Fibroblast of skin of right biceps (primary cell): ENCODE results near the gene CYBA.

ENCODE experiments used
- DNase-seq: peaks from one replicate; pipeline ENCODE4 v3.0.0-alpha.2; 2013

The CYBA gene

DNA sequence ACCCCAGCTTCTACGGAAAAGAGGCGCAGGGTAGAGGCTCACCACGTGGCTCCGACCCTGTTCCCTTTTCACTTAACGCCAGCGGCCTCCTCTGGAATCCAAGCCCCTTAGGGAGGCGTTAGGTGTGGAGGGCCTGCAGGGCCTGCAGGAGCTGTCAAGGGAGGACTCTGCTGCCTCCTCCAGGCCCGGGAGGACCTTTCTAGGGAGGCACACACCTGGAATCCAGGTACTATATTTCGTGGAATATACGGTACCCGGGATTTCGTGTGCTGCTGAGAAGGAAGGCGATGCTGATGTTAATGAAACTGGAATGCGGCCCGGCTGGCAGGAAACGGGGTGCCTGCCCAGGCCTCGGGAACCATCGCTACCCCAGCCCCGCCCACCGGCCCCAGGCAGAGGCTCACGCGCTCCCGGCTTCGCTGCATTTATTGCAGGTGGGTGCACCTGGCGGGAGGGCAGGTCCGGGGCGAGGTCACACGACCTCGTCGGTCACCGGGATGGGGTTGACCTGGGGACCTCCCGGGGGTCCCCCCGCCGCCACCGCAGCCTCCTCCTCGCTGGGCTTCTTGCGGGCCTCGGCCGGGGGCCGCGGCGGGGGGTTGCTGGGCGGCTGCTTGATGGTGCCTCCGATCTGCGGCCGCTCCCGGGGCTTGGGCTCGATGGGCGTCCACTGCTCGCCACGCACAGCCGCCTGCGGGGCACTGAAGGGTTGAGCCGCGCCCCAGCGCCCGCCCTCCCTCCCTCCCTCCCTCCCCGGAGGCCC lies 7.8 kb downstream of the CYBA start:
- no peak for DNase-seq

DNA sequence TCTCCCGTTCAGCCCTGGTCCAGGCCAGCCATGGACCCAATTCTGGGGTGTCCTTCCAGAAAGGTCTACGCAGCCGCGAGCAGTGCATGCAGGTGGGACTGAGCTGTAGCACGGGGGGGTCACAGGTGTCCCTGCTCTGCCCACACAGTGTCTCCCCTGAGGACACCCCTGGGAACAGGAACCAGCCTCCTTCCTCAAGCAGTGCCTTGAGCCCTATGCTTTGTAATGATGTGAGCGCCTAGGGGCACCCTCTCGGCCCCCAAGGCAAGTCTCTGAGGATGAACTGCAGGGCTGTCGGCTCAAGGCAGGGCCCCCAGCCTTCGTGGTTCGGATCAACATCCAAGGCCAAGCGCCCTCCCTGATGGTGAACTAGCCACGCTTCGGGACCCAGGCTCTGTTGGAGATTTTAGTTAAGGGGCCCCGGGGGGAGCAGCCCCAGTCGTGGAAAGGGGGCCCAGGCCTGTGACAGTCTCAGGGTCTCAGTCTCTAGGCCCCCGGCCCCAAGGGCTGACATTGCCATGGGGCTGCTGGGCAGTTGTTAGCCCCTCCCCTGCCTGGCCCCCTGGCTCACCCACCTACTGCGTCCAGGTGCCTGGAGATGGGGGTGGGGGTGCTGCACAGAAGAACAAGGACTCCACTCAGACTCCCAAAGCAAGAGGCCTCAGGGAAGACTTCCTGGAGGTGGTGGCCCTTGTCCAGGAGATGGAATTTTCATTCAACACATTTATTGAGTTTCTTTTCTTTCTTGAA lies 10.2 kb downstream of the CYBA start:
- no peak for DNase-seq

DNA sequence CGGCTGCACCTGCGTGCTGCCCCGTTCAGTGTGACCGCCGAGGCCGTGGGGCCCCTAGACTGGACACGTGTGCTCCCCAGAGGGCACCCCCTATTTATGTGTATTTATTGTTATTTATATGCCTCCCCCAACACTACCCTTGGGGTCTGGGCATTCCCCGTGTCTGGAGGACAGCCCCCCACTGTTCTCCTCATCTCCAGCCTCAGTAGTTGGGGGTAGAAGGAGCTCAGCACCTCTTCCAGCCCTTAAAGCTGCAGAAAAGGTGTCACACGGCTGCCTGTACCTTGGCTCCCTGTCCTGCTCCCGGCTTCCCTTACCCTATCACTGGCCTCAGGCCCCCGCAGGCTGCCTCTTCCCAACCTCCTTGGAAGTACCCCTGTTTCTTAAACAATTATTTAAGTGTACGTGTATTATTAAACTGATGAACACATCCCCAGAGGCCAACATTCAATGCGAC lies 10.8 kb downstream of the CYBA start:
- DNase-seq, result no peak

DNA sequence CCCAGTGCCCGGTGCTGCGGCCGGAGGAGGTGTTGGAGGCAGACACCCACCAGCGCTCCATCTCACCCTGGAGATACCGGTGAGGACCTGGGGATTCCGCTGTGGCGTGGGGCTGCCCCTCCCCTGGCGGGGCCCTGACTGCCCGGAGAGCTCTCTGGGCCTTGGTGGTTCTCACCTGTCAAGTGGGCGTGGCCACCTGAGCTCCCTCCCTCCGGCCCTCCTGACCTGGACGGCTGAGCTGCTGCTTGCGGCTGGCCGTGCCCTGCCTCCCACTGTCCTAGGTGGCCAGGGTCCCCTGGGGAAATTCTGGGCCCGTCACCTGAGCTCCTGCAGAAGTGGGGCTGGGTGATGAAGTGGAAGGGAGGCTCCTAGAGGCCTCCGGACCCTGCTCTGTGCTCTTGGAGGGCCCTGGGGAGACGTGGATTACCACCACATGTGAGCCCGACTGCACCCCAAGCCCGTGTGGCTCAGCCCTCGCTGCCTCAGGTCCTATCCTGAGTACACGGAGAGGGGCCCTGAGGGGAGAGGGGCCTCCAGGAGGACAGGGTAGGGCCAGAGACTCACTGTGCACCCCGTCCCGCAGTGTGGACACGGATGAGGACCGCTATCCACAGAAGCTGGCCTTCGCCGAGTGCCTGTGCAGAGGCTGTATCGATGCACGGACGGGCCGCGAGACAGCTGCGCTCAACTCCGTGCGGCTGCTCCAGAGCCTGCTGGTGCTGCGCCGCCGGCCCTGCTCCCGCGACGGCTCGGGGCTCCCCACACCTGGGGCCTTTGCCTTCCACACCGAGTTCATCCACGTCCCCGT lies 11.4 kb downstream of the CYBA start:
- DNase-seq, result no peak

DNA sequence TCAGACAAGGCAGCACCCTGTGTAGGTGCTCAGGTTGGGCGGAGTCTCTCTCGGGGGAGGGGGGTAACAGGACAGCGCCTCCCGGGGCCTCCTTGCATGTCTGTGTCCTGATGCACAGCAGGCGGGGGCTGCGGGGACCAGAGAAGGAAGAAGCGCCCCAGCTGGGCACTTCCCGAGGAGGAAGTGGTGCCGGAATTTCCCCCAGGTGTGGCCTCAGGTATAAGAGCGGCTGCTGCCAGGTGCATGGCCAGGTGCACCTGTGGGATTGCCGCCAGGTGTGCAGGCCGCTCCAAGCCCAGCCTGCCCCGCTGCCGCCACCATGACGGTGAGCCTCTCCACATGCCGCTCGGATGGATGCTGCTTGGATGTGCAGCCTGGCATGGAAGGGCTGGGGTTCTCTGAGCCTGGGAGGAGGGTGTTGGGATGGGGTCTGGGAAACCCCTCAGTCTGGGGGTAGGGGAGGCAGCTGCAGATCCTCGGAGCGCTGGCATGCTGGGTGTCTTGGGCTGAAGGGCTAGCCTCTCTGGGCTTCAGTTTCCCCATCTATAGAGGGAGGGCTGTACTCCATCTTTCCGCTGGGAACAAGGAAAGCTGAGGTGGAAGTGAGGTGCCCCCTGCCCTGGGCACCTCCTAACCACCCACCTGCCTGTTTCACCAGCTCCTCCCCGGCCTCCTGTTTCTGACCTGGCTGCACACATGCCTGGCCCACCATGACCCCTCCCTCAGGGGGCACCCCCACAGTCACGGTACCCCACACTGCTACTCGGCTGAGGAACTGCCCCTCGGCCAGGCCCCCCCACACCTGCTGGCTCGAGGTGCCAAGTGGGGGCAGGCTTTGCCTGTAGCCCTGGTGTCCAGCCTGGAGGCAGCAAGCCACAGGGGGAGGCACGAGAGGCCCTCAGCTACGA lies 12.3 kb downstream of the CYBA start, which contains the start of gene IL17C:
TSS of gene IL17C (plus strand) at position 250 of the 908 bp plus-strand sequence. CDS start at position 320, 70 bp downstream.
- DNase-seq, result no peak

DNA sequence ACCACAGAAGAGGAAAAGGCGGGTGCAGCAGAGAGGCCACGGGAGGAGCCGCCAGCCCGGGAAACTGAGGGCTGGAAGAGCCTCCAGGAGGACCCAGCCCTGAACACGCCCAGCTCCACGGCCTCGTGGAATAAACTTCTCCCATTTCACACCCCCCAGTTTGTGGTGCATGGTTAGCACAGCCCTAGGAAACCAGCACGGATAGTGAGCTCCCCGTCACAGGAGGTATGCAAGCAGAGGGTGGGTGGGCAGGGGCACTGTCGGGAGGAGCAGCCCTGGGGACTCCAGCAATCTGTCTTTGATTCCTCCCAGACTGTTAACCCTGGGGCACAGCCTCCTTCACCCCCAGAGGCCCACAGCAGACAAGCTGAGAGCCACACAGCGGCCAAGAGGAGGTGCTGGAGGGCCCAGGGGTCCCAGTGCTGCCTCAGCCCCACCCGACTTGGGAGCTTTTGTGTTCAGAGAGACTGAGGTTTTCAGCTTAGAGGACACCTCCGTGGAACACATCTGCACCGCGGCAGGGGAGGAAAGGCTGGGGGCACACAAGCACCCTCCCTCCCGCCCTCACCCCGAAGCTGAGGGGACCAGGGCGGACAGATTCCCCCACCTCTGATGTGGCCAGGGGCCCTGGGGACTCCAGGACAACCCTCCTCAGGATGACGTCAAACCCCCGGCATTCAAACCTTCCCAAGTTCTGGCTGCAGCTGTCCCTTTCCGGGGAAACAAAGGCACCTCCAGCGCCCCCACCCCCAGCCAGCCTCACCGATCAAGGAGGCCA lies 14.2 kb downstream of the CYBA start:
- no peak for DNase-seq

DNA sequence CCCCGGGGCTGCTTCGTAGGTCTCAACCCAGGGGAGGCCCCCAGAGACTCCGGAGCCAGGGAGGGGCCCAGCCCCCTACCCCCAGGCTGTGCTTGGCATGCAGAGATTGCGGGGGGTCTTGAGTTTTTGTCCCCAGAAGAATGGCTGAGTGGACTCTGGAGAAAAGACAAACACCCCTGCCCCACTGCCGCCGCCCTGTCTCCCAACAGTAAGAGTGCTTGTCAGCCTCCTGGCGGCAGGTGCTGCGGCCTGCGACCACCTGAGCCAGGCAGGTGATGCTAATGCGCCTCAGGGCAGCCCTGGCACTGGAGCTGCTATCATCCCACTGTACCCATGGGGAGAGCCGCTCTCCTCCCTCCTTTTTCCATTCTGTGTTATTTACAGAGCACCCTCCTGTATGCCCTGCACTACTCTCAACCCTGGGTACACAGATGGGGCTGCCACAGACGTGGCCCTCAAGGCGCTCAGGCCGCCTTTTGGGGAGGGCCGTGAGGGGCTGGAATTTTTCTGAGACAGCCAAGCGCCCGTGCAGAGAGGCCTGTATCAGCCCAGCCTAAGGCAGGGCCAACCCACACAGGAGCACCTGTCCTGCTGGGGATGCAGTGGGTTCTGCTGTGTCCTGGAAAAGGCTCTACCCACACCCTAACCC lies 15.1 kb downstream of the CYBA start:
- no peak for DNase-seq

DNA sequence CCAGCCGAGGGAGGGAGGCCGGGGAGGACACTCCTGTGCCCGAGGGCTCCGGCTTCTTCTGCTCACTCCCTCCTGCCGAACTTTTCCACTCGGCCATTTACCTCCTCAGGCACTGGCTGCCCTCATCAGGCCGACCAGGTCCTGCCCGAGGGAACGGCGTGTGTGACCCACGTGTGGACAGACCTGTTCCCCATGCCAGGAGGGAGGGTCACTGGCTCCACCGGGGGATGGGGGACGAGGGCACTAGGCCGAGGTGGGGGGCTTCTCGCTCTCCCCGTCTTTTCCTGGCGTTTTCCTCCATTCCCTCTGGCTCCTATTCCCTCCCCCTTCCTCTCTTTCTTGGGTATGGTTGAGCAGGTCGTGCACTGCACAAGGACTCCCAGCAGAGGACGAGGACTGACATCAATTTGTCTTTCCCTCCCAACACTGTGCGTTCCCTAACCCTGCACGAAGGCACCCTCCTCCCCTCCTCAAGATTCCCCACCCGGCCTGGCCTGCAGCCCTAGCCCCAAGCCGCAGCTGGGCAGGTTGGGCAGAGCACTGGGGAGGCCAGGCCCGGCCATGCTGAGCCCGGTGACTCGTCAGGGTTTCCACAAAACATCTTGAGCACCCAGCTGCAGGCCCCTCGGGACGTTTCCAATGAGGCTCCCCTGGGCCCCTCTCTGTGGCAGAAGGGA lies 15.7 kb downstream of the CYBA start:
- no peak for DNase-seq

DNA sequence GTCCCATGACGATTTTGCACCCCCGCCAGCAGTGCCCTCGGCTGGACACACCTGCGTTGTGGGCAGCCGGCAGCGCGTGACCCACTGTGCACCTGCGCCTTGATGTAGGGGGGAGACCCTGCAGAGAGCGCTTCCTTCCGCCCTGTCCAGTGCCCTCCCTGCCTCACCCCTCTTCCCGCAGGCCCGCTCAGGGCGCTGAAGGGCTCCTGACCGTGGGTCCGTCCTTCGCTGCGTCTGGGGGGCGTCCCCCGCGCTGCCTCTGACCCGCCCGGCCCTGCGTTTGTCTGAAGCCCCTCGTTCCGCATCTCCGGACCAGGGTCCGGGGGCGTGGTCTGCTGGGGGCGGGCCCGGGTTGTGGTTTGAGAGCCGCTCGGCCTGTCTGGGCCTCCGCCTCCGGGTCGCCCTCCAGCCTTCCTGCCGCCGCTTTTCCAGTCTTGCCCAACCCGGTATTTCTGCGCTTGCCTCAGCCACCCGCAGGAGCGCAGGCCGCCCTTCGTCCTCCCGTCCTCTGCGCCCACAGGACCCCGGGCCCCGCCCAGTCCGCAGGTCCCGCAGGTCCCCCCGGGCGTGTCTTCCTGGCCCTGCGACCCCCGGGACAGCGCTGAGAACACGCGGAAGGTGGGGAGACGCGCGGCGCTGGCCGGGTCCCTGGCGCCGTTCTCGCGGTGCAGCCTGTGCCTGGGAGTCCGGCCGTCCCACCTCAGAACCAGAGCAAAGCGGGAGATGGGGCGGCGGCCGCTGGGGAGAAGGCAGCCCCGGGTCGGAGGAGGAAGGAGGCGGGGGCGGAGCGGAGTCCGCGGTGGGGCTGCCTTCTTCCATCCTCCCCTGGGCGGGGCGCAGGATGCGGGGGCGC lies 16.5 kb downstream of the CYBA start:
- peak; percentile 23 for DNase-seq

DNA sequence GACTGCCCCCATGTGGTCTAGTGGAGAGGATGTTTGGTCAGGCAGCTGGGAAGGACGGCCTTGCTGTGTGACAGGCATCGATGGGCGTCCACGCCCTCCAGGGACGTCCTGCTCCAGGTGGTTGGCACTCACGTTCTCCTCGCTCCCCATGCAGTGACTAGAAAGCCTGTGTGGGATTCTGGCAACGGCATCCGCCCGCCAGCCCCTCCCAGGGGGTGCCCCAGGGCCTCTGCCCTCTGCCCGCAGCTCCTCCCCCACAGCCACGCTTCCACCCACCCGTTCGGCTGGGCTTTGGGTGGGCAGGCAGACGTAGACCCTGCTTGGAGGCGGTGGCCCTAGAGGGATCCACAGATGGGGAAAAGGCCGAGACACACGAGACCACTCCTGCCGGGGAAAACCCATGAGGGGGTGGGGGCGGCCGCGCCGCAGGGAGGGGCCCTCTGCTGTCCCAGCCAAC lies 17.1 kb downstream of the CYBA start:
- peak; percentile 22 for DNase-seq

DNA sequence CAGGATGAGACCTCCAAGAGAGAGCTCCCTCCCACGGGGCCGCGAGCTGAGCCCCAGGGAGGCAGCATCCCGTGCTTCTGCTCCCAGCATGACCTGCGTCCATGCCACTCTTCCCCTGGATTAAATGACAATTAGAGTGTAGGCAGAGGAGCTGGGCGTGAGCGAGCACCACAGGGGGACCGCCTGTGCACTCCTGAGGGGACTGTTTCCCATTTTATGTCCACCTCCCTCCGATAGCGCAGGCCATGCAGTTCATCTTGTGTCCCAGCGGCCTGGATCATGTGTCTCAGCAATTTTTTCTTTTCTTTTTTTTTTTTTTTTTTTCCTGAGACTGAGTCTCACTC lies 18.3 kb downstream of the CYBA start:
- no peak for DNase-seq

DNA sequence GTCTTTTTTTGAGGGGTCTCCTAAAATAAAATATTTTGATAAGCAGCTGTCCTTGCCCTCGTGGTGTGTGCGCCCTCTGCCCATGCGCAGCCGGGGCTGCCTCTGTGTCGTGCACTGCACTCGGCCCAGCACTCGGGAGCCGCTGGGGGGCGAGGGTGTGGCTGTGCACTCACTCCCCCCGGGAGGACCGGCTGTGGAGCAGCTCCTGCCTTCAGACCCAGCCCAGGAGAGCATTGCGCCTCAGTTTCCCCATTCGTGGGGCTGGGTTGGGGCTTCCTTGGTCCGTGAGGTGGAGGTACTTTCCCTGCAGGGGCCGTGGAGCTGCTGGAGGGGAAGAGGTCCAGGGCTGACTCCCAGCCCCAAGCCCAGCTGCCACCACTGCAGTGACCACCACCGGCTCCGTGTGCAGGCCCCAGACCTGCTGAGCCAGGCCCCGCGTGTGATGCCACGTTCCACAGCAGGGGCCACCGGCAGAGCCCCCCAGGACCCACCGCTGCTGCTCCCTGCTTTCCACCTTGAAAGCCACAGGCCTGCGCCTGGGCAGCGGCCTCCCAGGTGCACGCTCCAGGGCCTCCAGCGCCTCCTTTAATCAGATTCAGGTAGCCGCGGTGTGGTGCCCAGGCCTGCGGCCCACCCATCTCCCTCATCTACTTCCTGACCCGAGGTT lies 18.8 kb downstream of the CYBA start:
- no peak for DNase-seq

DNA sequence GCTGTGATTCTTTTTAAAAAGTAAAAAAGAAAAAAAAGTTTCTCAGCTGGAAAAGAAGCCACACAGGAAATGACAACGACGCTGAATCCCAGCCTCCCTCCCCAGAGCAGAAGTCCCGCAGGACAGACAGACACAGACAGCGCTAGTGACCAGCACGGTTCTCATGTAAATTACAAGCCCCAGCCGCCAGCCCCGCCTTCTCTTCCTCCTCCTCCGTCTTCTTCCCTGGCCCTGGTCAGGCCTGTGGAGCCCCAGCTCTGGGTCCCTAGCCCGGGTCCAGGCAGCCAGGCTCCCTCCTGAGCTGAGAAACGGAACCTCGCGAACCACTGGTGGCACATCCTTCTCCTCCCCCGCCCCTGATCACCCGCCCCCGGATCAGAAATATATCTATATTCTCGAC lies 19.5 kb downstream of the CYBA start:
- DNase-seq, result no peak

DNA sequence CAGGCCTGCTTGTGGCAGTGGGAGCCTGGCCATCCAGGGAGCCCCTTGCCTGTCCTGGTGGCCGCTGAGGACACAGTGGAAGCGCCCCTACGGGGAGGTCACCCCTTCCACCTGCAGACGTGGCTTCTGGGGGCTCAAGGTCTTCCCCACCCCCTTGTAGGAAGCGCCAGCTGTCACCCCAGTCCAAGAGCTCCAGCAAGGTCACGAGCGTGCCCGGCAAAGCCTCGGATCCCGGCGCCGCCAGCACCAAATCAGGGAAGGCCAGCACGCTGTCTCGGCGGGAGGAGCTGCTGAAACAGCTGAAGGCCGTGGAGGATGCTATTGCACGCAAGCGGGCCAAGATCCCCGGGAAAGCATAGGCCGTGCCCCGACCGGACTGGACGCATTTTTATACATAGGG lies 19.9 kb downstream of the CYBA start:
- DNase-seq, result no peak

DNA sequence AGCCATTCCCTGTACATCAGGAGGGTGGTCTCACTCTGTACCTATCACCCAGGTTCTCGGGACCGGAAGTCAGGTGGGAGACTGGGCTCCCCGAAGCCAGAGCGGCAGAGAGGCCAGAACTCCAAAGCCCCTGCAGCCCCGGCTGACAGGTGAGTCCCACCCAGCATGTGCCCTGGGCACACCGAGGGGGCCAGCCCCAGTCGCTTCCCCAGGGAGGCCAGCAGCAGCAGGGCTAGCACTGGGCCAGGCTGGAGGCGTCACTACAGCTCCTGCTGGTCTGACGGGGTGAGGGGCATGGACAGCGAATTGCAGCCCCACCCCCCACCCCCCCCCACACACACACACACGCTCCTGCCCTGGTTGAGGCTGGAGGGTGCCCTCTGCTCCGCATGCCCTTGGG lies 20.4 kb downstream of the CYBA start:
- no peak for DNase-seq

DNA sequence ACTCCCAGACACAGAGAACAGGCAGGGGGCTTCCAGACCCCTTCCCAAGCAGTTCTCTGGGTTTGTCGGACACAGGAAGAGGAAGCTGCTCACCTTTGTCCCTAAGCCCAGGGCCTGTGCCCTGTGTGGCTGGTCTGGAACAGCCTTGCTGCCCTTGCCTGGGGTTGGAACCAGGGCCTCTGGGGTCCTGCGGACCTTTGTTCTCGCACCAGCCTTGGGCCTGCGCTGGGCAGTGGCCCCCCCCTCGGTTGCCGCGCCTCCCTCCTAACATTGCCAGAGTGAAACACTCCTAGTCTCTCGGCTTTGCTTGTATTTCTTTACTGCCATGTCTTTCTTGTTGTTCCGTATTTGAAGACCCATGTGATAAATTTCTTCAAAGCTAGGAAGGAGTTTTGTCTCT lies 21.0 kb downstream of the CYBA start:
- no peak for DNase-seq

DNA sequence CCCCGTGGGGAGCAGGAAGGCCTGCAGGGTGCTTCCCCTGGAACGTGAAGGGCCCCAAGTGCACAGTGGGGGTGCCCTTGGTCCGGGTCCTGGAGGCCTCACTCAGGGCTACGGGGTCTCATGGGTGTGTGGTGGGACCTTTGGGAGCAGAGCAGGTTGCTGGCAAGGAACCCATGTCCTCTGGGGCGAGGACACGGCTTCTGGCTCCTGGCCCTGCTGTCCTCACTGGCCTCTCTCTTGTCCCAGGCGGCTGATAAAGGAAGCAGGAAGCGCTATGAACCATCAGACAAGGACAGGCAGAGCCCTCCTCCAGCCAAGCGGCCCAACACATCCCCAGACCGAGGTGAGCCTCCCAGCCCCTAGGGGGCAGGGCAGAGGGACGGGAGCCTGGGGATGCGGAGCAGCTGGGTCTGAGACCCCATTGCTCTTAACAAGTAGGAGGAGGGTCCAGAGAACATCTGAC lies 22.3 kb downstream of the CYBA start:
- peak; percentile 37 for DNase-seq

DNA sequence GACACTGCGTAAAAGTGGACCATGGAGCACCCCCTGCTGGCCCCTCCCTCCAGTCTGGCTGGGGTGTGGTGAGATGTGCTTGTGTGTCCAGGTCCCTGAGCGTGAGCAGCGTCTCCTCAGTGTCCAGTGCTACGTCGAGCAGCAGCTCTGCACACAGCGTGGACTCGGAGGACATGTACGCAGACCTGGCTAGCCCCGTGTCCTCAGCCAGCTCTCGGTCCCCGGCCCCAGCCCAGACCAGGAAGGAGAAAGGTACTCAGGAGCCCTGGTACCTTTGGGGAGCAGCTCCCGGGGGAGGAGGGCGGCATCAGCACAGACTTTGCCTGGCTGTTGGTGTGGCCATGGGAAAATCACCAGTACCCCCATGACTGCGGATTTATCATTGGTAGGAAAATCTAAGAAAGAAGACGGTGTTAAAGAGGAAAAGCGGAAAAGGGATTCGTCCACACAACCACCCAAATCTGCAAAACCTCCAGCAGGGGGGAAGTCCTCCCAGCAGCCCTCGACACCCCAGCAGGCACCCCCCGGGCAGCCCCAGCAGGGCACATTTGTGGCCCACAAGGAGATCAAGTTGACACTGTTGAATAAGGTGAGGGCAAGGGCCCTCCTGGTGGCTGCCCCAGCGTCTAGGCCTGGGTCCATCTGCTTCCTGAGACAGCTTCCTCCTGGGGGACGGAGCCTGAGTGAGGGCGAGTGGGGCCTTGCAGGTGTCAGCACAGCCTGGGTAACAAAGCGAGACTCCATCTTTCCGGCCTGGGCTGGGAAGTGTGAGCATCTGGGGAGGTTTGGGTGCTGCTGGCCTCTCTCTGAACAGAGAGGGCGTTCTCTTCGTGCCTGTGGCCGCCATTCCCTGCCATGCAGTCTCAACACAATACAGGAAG lies 23.1 kb downstream of the CYBA start:
- no peak for DNase-seq
